PC-3 (cell line): Measurements from ENCODE around the gene PROP1. TPM values are rescaled to one million over a fixed set of nuclear protein-coding genes. Genes with fewer than 3 reads are reported as not detected.

Experiments used
- ATAC-seq: fragments of 200-7000 bp; cut with Tn5 transposase; 2 replicates; pipeline ENCODE4 v1.9.1; 2020; ENCODE audit warnings: mild to moderate bottlenecking, moderate library complexity
- BruUV-seq: library from RNA; stranded (reverse); fragments of 400-500 nt; replicated peaks from 2 replicates; lab custom pipeline; 2021; lab: Mats Ljungman, UMichigan
- CTCF ChIA-PET: fragments of 300-600 bp; sonication (Branson Sonifier 250); formaldehyde crosslinking; loops from one replicate; lab custom pipeline; 2022; ENCODE audit warnings: antibody characterized with exemption; lab: Charles Lee
- POLR2A ChIA-PET: fragments of 300-600 bp; sonication (Branson Sonifier 250); formaldehyde crosslinking; loops from one replicate; lab custom pipeline; 2022; ENCODE audit warnings: antibody characterized with exemption; ENCODE audit not compliant: unreplicated experiment; lab: Charles Lee
- DNase-seq: peaks from one replicate; pipeline ENCODE4 v3.0.0-alpha.2; 2015
- H2AFZ ChIP-seq: fragments of 300-600 bp; sonication (generic); 2 replicates; pipeline ENCODE4 v1.6.0; 2016; ENCODE audit warnings: antibody characterized with exemption, low read length
- H3F3A ChIP-seq: fragments of 300-600 bp; sonication (generic); one replicate; pipeline ENCODE4 v1.6.0; 2017; ENCODE audit warnings: antibody characterized with exemption, low read length, control low read depth, mild to moderate bottlenecking; ENCODE audit not compliant: unreplicated experiment
- H3K27ac ChIP-seq: fragments of 300-600 bp; sonication (generic); 2 replicates; pipeline ENCODE4 v1.5.1; 2016; ENCODE audit warnings: mild to moderate bottlenecking, low read length
- H3K27me3 ChIP-seq: fragments of 300-600 bp; sonication (generic); 2 replicates; pipeline ENCODE4 v1.6.1; 2016; ENCODE audit warnings: low read length, mixed read lengths
- H3K36me3 ChIP-seq: fragments of 300-600 bp; sonication (generic); 2 replicates; pipeline ENCODE4 v1.6.1; 2016; ENCODE audit warnings: low read depth, mixed run types, low read length, mixed read lengths
- H3K4me1 ChIP-seq: fragments of 300-600 bp; sonication (generic); 2 replicates; pipeline ENCODE4 v1.5.1; 2016; ENCODE audit warnings: low read length; ENCODE audit not compliant: insufficient read depth
- H3K4me2 ChIP-seq: fragments of 300-600 bp; sonication (generic); 2 replicates; pipeline ENCODE4 v1.6.0; 2016; ENCODE audit warnings: low read length
- H3K4me3 ChIP-seq: fragments of 300-600 bp; sonication (generic); 2 replicates; pipeline ENCODE4 v1.5.1; 2016; ENCODE audit warnings: mild to moderate bottlenecking, low read length, mixed read lengths
- H3K79me2 ChIP-seq: fragments of 300-600 bp; sonication (generic); 2 replicates; pipeline ENCODE4 v1.6.1; 2017; ENCODE audit warnings: low read length, mixed read lengths
- H3K9ac ChIP-seq: fragments of 300-600 bp; sonication (generic); 2 replicates; pipeline ENCODE4 v1.6.0; 2016; ENCODE audit warnings: mild to moderate bottlenecking, low read length
- H3K9me2 ChIP-seq: fragments of 300-600 bp; sonication (generic); replicated peaks from 2 replicates; pipeline ENCODE4 v1.6.1; 2016; ENCODE audit warnings: mixed run types, low read length, mixed read lengths
- H3K9me3 ChIP-seq: fragments of 300-600 bp; sonication (generic); 2 replicates; pipeline ENCODE4 v1.6.1; 2016; ENCODE audit warnings: low read length, mixed read lengths
- H4K20me1 ChIP-seq: fragments of 300-600 bp; sonication (generic); 2 replicates; pipeline ENCODE4 v1.6.1; 2016; ENCODE audit warnings: low read length, mixed read lengths
- CTCF ChIP-seq: fragments of 300-600 bp; sonication (generic); conservative IDR thresholded peaks from 2 replicates; pipeline ENCODE4 v1.5.1; 2017; ENCODE audit warnings: antibody characterized with exemption, low read depth, mild to moderate bottlenecking, low read length
- EZH2 ChIP-seq: fragments of 300-600 bp; sonication (generic); IDR thresholded peaks from one replicate; pipeline ENCODE4 v1.6.1; 2017; ENCODE audit warnings: antibody characterized with exemption, mild to moderate bottlenecking, low read length; ENCODE audit not compliant: unreplicated experiment
- EZH2phosphoT487 ChIP-seq: fragments of 300-600 bp; sonication (generic); IDR thresholded peaks from 2 replicates; pipeline ENCODE4 v1.6.1; 2018; ENCODE audit warnings: mild to moderate bottlenecking, antibody characterized with exemption, low read length, borderline replicate concordance
- intact Hi-C: fragments of 100-400 bp; cut with micrococcal nuclease; formaldehyde crosslinking; loops from 2 replicates; pipeline ENCODE4 v1.9.0; 2023
- total RNA-seq: library from RNA; depleted of rRNA; stranded (reverse); fragments of >200 nt; gene quantifications from 2 replicates; pipeline ENCODE4 v1.2.3, GENCODE V29; 2014

Gene PROP1
- total RNA-seq, 1 experiment from 2014 or later = not detected

GRCh38 chr5:177966009-177966838 lies 29.8 kb downstream of the PROP1 start:
- H4K20me1 ChIP-seq = 0 out of 2 replicates have a peak, but pooled peaks cover 4% of the 10 kb centered on the region
- H3K36me3 ChIP-seq = no peaks in the 10 kb centered on the region
- no peaks in the 10 kb centered on the region for H3K27me3 ChIP-seq
- H3K4me2 ChIP-seq = no peak overlapping the region
- CTCF ChIA-PET = no interaction called here
- ATAC-seq (no peak), DNase-seq (no peak)
- intact Hi-C loops = no loop called here
- no peaks in the 10 kb centered on the region for H3K79me2 ChIP-seq
- H3K9me2 ChIP-seq = no peaks in the 10 kb centered on the region
- no peaks in the 10 kb centered on the region for H3F3A ChIP-seq
- no peak overlapping the region for H3K27ac ChIP-seq
- H3K9me3 ChIP-seq = no peaks in the 10 kb centered on the region
- POLR2A ChIA-PET = no interaction called here
- no peak overlapping the region for H3K4me3 ChIP-seq
- TF ChIP-seq EZH2 = no peak
- TF ChIP-seq CTCF = no peak
- TF ChIP-seq EZH2phosphoT487 = no peak
- no peak overlapping the region for H3K9ac ChIP-seq
- peaks cover 25% of the 10 kb centered on the region for H3K4me1 ChIP-seq
- no TSS peak for BruUV-seq
- no peak overlapping the region for H2AFZ ChIP-seq

- Histone ChIP-seq H3K9me3 (no peaks in the 10 kb centered on the region), H3K79me2 (no peaks in the 10 kb centered on the region), H4K20me1 (0 out of 2 replicates have a peak, but pooled peaks cover 4% of the 10 kb centered on the region), H3K4me3 (no peak overlapping the region), H3K4me2 (no peak overlapping the region), H3K9me2 (no peaks in the 10 kb centered on the region), H3K36me3 (no peaks in the 10 kb centered on the region), H3K27ac (no peak overlapping the region), H3K9ac (no peak overlapping the region), H3K4me1 (peaks cover 16% of the 10 kb centered on the region), H3K27me3 (no peaks in the 10 kb centered on the region), H2AFZ (no peak overlapping the region), H3F3A (no peaks in the 10 kb centered on the region)
- CTCF ChIA-PET = no interaction called here
- ATAC-seq = no peak
- no peak for TF ChIP-seq CTCF
- TF ChIP-seq EZH2phosphoT487 = no peak
- TF ChIP-seq EZH2 = no peak
- no TSS peak for BruUV-seq
- intact Hi-C loops = no loop called here
- no peak for DNase-seq
- POLR2A ChIA-PET = no interaction called here
These were observed 31.6 kb downstream of the PROP1 start for GRCh38 chr5:177964471-177964870.

GRCh38 chr5:177963966-177964365 lies 32.1 kb downstream of the PROP1 start:
- no peaks in the 10 kb centered on the region for H3F3A ChIP-seq
- H3K27me3 ChIP-seq = no peaks in the 10 kb centered on the region
- POLR2A ChIA-PET = no interaction called here
- CTCF ChIA-PET = no interaction called here
- H3K4me2 ChIP-seq = no peak overlapping the region
- H2AFZ ChIP-seq = no peak overlapping the region
- TF ChIP-seq EZH2 (no peak), CTCF (no peak)
- no peak overlapping the region for H3K27ac ChIP-seq
- no peaks in the 10 kb centered on the region for H3K9me3 ChIP-seq
- no peak overlapping the region for H3K9ac ChIP-seq
- H3K79me2 ChIP-seq = no peaks in the 10 kb centered on the region
- no TSS peak for BruUV-seq
- H3K4me1 ChIP-seq = peaks cover 16% of the 10 kb centered on the region
- intact Hi-C loops = no loop called here
- no peak overlapping the region for H3K4me3 ChIP-seq
- no peaks in the 10 kb centered on the region for H3K9me2 ChIP-seq
- no peaks in the 10 kb centered on the region for H3K36me3 ChIP-seq
- DNase-seq (no peak), ATAC-seq (no peak)
- 0 out of 2 replicates have a peak, but pooled peaks cover 4% of the 10 kb centered on the region for H4K20me1 ChIP-seq
